GM19193 (cell line): ENCODE results near the gene PLA2G2F.

Experiments
- POLR2A ChIP-seq: IDR thresholded peaks from 4 replicates; pipeline ENCODE4 v1.6.1; 2011; ENCODE audit not compliant: insufficient read depth, insufficient read length; ENCODE audit errors: extremely low read depth

Gene PLA2G2F

DNA sequence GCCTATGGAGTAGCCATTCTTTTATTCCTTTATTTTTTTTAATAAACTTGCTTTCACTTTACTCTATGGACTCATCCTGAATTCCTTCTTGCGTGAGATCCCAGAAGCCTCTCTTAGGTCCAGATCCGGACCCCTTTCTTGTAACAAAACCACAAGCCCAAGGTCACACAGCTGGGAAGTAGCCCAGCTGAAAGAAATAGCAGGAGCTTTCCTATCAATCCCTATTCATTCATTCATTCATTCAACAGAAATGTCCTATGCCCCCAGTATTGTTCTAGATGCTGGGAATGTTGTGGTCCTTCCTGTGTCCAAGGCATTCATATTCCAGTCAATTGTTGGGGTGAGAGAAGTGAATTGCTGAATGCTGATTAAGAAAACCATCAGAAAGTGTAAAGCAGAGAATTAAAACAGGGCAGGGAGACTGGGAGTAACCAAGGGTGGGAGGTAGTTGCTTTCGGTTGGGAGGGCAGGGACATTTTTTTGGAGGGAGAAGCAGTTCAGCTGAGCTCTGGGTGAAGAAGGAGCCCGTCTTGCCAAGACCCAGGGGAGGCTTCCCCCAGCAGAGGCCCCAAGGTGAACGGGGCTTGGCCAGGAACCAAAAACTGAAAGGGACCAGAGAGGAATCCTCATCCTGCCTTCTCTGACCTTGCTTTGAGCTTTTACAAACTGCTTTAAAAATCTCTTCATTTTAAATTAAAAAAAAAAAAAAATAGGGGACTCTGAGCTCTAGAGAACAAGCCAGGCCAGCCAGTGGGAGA lies 30.6 kb upstream of the PLA2G2F start:
- no peak for TF ChIP-seq POLR2A

DNA sequence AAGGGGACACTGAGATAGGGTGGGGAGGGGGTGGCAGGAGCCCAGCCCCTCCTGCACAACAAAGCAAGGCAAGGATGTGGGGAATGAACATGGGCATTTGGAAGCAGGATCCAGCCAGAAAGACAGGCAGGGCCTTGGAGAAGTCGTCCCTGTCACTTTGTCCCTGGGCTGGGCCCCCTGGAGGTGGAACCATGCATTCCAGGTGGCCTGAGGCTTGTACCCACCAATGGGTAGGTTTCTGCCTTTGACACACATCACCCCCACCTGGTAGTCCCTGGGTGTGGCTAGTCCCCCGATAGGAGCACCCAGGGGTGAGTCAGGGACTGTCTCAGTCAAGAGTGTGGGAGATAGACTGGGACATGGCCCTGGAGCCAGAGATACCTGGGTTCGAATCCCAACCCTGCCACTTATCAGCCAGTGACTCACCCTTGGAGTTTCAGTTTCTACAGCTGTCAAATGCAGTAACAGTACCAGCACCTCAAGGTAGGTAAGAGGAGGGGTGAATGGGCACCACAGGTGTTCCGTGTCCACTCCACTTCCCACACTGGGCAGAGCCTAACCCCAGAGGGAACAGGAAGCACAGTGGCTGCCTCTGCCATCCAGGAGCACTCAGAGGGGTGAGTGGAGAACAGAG lies 29.8 kb upstream of the PLA2G2F start:
- TF ChIP-seq POLR2A: no peak

DNA sequence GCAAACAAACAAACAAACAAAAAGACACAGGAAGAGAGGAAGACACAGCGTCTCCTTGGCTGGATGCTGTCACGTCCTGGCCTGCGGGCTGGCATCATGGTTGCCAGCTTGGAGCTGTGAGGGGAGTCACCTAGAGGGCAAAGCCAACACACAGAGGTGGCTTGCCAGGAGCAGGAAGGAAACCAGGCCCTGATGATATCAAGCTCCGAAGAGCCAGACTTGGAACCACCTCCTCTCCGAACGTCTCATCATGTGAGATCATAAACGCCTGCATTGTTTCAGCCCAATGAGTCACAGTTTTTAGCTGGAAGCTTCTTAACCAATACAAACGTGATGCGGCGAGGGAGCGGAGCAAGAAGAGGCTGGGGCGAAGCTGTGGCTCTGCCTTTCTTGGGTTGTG lies 28.4 kb upstream of the PLA2G2F start:
- no peak for TF ChIP-seq POLR2A

DNA sequence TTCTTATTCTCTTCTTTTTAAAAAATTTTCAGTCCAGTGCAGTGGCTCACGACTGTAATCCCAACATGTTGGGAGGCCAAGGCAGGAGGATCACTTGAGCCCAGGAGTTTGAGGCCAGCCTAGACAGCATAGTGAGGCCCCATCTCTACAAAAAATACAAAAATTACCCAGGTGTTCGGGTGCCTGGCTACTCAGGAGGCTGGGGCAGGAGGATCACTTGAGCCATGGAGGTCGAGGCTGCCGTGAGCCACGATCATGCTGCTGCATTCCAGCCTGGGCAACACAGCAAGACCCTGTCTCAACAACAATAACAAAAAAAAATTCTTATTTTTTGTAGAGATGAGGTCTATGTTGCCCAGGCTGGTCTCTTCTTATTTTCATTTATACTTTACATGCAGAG lies 27.7 kb upstream of the PLA2G2F start:
- TF ChIP-seq POLR2A: no peak

DNA sequence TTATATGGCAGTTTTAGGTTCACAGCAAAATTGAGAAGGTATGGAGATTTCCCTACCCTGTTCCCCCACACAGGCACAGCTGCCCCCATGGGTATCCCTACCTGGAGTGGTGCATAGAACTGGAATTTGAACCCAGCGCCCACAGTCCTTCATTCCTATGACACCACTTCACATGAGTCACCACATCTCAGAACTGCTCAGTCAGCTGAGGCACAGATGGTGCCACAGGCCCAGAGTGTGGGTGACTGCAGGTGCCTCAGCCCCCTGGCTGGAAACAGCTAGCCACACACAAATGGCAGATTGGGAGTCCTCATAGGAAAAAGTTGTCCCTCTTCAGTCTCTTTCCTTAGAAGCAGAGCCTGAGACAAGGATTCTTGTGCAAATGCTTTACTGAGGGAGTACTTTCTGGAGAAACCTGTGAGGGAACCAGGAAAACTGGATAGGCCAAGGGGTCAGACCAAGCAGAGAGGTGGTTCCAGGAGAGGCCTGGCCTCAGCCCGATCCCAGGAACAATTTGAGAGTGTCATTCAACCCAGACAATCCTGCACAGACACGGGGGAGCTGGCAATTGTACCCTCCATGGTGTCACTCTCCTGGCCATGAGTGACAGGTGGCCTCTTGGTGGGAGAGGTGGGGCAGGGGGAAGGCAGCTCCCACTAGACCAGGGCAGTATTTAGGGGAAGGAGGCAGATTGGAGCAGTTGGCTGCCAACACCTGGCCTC lies 26.7 kb upstream of the PLA2G2F start:
- no peak for TF ChIP-seq POLR2A

DNA sequence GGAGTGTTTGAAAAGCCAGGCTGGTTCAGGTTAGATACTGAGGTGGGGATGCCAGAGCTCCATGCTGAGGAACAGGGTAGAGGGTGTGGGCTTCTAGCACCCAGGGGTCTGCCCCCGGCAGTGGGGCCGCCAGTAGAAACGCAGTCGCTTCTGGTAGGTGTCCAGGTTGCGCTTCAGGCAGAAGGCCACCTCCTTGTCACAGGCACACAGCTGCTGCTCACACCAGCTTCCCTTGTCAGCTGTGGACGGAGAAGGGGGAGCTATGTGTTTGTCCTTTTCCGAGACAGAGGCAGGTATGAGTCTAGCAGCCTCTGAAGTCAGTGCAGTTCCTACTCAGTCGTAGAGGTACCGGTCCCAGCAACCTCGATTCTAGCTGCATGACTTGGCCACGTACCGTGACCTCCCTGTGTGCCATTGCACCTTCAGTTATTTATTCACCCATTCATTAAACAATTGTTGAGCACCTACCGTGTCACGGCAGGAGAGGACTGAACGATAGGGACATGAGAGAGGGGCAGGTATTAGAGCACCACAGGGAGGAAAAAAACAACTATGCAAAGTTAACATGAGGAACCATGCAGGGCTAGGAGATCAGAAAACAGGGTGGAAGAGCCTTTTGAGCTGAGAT lies 25.0 kb upstream of the PLA2G2F start:
- TF ChIP-seq POLR2A: no peak

DNA sequence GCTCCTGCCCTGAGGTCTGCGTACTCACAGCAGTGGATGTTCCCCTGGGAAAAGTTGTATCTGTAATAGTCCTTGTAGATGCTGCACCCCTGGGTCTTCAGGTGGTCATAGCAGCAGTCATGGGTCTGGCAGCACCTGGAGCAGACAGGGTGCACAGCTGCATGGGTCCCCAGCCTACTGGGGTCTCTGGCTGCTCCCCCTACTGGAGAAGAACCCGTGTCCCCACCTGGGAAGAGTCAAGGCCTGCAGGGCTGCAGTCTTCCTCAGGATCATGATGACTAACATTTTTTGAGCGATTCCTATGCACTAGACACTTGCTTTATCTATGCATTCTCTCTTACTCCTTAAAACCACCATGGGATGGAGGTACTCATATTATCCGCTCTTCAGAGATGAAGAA lies 23.6 kb upstream of the PLA2G2F start:
- TF ChIP-seq POLR2A: no peak

DNA sequence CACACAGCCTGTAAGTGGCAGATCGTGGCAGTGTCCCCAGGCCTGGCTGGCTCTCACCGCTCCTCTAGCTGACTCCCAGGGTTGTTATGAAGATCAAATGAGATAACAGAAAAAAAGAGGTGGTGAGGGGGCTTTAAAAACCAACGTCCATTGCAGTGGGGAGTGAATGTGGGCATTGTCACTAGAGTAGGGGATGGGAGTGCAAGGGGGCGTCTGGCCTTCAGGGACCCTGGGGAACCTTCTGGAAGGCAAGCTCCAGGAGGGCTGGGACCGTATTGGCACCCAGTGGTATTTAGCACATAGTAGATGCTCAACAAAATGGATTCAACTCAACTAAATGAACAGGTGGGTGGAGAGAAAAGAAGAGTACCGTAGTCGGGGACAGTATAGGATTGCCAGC lies 23.2 kb upstream of the PLA2G2F start:
- no peak for TF ChIP-seq POLR2A

DNA sequence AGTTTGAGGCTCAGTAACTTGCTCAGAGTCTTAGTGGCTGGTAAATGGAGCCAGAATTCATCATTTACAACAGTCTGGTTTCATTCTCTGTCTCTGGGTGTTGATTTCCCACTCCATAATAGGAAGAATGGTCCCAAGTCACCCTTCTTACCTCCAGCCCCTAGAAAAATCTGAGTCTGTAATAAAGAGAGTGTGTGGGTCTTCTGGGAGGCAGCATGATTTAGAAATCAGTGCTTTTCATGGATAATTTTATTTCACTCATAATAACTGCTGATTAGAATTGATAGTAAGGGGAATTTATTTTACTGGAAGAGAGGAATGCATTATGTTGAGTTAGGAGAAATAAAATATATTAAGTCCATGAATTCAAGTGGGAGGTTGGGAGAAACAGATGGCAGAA lies 21.9 kb upstream of the PLA2G2F start:
- TF ChIP-seq POLR2A: no peak

DNA sequence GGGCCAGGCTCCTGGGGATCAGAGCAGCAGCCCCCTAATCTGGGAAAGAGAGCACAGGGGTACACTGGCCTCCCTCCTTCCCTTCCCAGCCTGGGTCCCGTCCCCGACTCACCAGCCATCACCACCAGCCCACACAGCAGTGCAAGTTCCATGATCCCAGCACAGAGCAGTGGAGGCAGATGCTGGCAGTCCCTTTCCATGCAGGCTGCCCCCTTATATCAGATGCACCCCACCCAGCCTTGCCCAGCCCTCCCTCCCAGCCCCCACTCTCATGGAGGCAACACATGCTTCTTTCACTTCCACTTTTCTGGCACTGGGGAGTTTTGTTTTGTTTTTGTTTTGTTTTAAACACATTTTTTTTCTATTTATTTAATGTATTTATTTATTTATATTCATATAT lies 19.8 kb upstream of the PLA2G2F start, which contains the start of gene PLA2G2D:
Gene PLA2G2D (minus strand): TSS at position 190 of the 400 bp plus-strand sequence. CDS start 38 bp downstream, at position 152.
- no peak for TF ChIP-seq POLR2A

DNA sequence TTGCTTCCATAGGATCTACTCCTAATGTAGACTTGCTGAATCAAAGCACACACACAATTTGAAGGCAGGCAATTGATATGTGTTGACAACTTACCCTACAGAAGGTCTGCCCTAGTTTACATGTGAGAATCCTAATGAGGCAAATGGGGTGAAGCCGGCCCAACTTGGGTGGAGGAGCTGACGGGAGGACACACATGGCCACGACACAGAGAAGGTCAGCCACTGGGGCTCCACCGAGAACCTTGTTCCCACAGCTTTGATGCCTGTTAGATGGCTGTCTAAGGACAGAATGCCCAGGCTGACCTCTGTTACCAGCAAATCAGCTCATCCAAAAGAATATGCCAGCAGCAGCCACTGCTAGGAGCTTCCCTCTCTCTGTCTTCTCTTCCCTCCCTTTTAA lies 18.3 kb upstream of the PLA2G2F start:
- TF ChIP-seq POLR2A: no peak

DNA sequence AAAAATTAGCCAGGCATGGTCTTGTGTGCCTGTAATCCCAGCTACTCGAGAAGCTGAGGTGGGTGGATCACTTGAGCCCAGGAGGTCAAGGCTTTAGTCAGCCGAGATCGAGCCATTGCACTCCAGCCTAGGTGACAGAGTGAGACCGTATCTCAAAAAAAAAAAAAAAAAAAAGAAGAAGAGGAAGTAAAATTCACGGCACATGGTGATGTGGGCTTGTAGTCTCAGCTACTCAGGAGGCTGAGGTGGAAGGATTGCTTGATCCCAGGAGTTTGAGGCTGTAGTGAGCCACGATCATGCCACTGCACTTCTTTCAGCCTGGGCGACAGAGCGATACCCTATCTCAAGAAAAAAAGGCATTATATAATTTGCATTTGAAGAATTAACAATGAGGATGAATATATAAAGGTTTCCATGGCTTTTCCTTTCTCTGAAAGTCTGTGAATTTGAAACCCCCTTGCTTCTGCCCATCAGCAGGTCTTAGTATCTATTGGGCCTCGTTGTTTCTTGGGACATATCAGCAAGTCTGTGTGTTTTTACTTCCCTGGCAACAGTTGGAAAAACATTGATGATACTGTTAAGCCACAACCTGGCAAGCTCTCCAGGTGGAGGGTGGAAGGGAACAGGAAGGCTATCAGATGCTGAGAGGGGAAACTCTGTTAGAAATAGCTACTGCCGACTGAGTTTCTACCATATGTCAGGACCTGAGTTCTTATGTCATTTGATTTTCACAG lies 15.2 kb upstream of the PLA2G2F start:
- no peak for TF ChIP-seq POLR2A

DNA sequence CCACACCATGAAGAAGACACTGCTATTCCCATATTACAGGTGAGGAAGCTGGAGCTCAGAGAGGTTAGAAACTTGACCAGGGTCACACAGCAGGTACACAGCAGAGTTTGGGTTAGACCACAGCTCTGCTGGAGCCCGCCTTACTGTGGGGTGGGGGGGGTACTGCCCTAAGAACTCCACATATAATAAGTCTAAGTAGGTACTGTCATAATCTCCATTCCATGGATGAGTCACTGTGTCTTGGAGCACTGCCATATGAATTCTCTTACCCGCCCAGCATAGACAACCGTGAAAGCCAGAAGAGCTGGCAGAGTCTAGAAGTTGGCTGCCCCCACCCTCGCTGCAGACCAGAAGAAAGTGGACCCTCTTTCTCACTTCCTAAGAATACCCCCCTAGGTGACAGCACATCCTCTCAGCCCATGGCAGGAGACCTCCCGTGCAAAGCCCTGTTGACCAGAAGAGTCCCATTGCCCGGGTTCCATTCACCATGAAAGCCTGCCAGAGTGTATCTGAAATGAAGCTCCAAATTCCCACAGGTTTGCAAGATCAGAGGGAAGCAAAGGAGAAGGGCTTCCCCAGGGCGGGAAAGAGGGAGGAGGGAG lies 14.6 kb upstream of the PLA2G2F start:
- no peak for TF ChIP-seq POLR2A

DNA sequence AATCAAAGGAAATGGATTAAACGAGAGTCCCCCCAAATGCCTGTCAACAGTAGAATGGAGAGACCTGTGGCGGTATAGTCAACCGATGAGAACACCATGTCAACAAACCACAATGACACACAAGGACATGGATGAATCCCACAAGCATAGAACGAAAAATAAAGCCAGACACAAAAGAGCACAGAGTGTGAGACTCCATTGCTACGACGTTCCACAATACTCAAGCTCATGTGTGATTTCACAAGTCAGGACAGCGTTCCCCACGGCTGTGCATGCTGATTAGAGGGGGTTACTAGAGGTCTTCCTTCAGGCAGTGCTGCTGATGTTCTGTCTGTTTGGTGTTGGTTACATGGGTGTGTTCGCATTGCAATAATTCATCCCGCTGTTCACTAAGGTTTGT lies 14.0 kb upstream of the PLA2G2F start:
- no peak for TF ChIP-seq POLR2A
